Gastroesophageal sphincter (tissue), 4 donors: ENCODE measurements around the gene SLC35B2. TPM values are rescaled to one million over a fixed set of nuclear protein-coding genes. Genes with fewer than 3 reads are reported as not detected.

Experiments
- ATAC-seq: fragments of 150-250 bp; one replicate; pipeline ENCODE4 v1.9.1; 2016; ENCODE audit warnings: mild to moderate bottlenecking, moderate library complexity
- H3K27ac ChIP-seq, 4 donors: fragments of 200-600 bp; sonication (generic) in 3 of 4; 1 replicate in 3 of 4; 2 replicates in 1 of 4; pipeline ENCODE4 v1.5.1; 2016 to 2019
- H3K27me3 ChIP-seq: fragments of 200-600 bp; sonication (generic); one replicate; pipeline ENCODE4 v1.5.1; 2019
- H3K36me3 ChIP-seq, 2 donors: fragments of 200-600 bp; sonication (generic); one replicate each; pipeline ENCODE4 v1.5.1; 2019; ENCODE audit warnings: control low read depth in 1 of 2
- H3K4me1 ChIP-seq, 3 donors: fragments of 200-600 bp; sonication (generic); 1 replicate in 2 of 3; 2 replicates in 1 of 3; pipeline ENCODE4 v1.5.1; 2016 to 2019; ENCODE audit warnings: control low read depth in 2 of 3
- H3K4me3 ChIP-seq, 2 donors: fragments of 200-600 bp; sonication (generic); one replicate each; pipeline ENCODE4 v1.5.1; 2019; ENCODE audit warnings: mild to moderate bottlenecking in 1 of 2, moderate library complexity in 1 of 2
- H3K9me3 ChIP-seq, 3 donors: fragments of 200-600 bp; sonication (generic); one replicate each; pipeline ENCODE4 v1.5.1; 2017 to 2019; ENCODE audit warnings: control low read depth in 2 of 3
- CTCF ChIP-seq, 4 experiments: fragments of 200-600 bp in 2 of 4; fragments of 450-650 bp in 2 of 4; sonication (generic) in 1 of 4; IDR thresholded peaks; one replicate each; pipeline ENCODE4 v1.5.1; 2017 to 2019; ENCODE audit warnings: antibody characterized with exemption in 4 of 4, mild to moderate bottlenecking in 2 of 4, moderate library complexity in 2 of 4
- EP300 ChIP-seq: sonication (generic); formaldehyde crosslinking; IDR thresholded peaks from one replicate; pipeline ENCODE4 v1.6.1; 2017; ENCODE audit warnings: antibody characterized with exemption, mild to moderate bottlenecking
- POLR2A ChIP-seq, 2 donors: fragments of 450-650 bp; IDR thresholded peaks; one replicate each; pipeline ENCODE4 v1.6.1; 2017; ENCODE audit warnings: antibody characterized with exemption in 2 of 2, mild to moderate bottlenecking in 2 of 2, moderate library complexity in 1 of 2
- POLR2AphosphoS5 ChIP-seq: sonication (generic); formaldehyde crosslinking; IDR thresholded peaks from one replicate; pipeline ENCODE4 v1.6.1; 2017; ENCODE audit warnings: antibody characterized with exemption
- WGBS, 2 donors: methylation state at CpG; one replicate each; pipeline ENCODE4 v1.1.5; 2018; ENCODE audit warnings: low coverage in 1 of 2; 5-methylcytosine and 5-hydroxymethylcytosine counted together
- total RNA-seq, 4 donors: library from RNA; depleted of rRNA; stranded (reverse); fragments of >200 nt; gene quantifications; one replicate each; pipeline ENCODE4 v1.1.0, GENCODE V29; 2016

SLC35B2 gene
- total RNA-seq, 4 donors from 2014 or later, result 21.3 to 34.0 (median 25.6) TPM

DNA sequence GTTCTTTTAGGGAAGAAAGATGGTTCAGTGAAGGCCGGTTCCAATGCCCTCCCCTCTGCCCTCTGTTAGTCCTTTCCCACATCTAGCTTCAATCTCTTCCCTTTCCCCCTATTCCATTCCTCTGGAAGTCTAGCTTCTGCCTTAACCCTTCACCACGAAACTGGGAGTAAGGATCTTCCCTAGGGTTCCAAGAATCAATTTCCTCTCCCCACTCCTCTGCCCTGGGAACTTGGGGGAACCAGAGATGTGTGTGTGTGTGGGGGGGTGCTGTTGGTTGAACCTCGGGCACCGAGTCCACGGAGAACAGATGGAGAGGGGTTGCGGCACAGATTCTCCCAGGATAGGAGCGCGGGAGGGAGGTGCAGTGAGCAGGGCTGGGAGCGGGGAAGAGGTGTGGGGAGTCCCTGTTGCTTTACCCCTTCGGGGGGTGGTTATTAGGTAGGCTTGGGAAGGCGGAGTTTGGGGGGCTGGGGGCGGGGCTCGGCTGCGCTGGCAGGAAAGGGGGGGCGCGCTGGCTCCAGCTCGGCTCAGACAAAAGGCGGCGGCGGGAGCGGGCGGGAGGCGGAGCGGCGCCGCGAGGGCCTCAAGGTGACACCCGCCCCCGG is 12.7 kb upstream of the SLC35B2 start, which contains the start of gene TMEM151B:
TMEM151B (plus strand) TSS at position 530 of the 605 bp plus-strand sequence. CDS start 293 bp downstream, outside the sequence.
- no peak for ATAC-seq
- peaks cover 72% of the 10 kb centered on the region for H3K27me3 ChIP-seq
- H3K9me3 ChIP-seq, result no peaks in the 10 kb centered on the region
- peak within 1 kb of the TSS in 1 of 2 donors; percentile 52 for H3K4me3 ChIP-seq
- WGBS, 2 donors, result 20% methylated on average over 1 of the region's 29 CpGs; no CpG with 5 or more reads in 1 of the 2 donors
- no peak for TF ChIP-seq EP300
- no peak for TF ChIP-seq POLR2A (IDR thresholded peaks at IDR 0.05)
- TF ChIP-seq POLR2AphosphoS5, result no peak
- no peak for TF ChIP-seq CTCF (IDR thresholded peaks at IDR 0.05)
- peaks cover 0 to 16% (median 0%) of the 10 kb centered on the region in 3 donors for H3K4me1 ChIP-seq
- no peaks in the 10 kb centered on the region for H3K36me3 ChIP-seq
- H3K27ac ChIP-seq, result no peak within 1 kb of the TSS

DNA sequence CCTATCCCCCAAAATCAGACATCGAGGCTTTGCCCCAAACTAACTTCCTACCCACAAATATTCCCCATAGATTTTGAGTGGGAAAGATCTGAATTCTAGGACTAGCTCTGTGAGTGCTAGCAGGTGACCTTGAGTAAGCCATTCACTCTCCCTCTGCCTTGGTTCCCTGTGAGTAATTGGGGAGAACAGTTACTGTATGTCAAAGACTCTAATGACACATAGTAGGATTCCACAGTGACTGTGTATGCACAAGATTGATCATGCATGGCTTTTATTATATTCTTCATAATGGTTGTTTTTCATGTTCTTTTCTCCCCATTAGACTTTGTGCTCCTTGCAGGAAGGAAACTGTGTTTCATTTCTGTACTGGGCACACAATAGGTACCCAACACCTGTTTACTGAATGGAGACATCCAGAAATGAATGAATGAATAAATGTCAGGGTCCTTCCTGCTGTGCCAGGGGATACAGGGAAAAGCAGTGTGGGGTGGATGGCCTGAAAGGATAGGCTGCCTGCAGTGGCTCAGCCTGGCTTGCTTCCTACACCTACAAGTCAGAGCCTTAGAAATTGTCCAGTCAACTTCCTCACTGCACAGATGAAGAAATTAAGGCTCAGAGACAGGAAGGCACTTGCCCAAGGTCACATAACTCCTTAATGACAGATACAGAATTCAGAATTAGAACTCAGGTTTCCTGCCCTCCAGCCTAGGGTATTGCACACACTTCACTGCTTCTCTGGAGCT is 12.0 kb upstream of the SLC35B2 start:
- peaks cover 65% of the 10 kb centered on the region for H3K27me3 ChIP-seq
- H3K4me1 ChIP-seq, result peaks cover 1 to 23% (median 6%) of the 10 kb centered on the region in 3 donors
- no CpG with 5 or more reads among the region's 1 CpG for WGBS, 2 donors
- H3K27ac ChIP-seq, result no peak overlapping the region
- H3K36me3 ChIP-seq, result no peaks in the 10 kb centered on the region
- no peaks in the 10 kb centered on the region for H3K9me3 ChIP-seq
- TF ChIP-seq CTCF (IDR thresholded peaks at IDR 0.05) (no peak), EP300 (no peak), POLR2AphosphoS5 (no peak), POLR2A (IDR thresholded peaks at IDR 0.05) (no peak)
- H3K4me3 ChIP-seq, result no peak overlapping the region
- no peak for ATAC-seq

DNA sequence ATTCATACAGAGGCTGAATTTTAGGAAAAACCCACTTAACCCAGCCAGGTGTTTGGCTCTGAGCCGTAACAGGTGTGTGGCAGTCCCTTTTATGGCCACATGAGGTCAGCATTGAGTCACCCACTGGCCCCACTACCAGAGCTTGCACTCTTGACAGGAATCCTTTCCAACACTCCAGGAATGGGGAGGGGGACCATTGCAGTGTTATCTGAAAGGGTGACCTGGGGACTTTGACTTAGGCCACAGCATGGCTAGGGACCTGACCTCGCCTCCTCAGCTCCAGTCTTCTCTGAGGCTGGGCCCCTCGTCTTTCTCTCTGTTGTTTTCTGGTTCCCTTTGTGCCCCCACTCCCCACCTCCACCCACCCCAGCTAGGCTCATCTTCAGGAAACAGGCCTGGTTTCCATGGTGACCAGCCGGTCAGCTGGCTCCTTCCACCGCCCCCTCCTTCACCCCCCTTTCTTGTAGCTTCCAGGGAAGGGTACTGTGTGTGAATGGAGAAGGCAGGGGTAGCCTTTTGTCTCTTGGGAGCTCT is 10.8 kb upstream of the SLC35B2 start:
- peaks cover 4 to 35% (median 18%) of the 10 kb centered on the region in 3 donors for H3K4me1 ChIP-seq
- H3K27me3 ChIP-seq, result peaks cover 53% of the 10 kb centered on the region
- no peaks in the 10 kb centered on the region for H3K36me3 ChIP-seq
- TF ChIP-seq EP300 (no peak), CTCF (IDR thresholded peaks at IDR 0.05) (peak in 3 of 4 experiments; percentile 70 to 89 (median 80))
- WGBS, 2 donors, result 0 to 27% methylated on average over 1 to 4 of the region's 5 CpGs
- ATAC-seq, result no peak
- H3K9me3 ChIP-seq, result no peaks in the 10 kb centered on the region
- no peak overlapping the region for H3K27ac ChIP-seq
- H3K4me3 ChIP-seq, result no peak overlapping the region

- H3K27ac ChIP-seq, result no peak overlapping the region
- WGBS, 2 donors, result 64 to 65% methylated on average over 2 to 3 of the region's 10 CpGs
- no peaks in the 10 kb centered on the region for H3K36me3 ChIP-seq
- H3K4me3 ChIP-seq, result no peak overlapping the region
- no peaks in the 10 kb centered on the region for H3K9me3 ChIP-seq
- TF ChIP-seq CTCF (IDR thresholded peaks at IDR 0.05), result no peak
- ATAC-seq, result no peak
- H3K4me1 ChIP-seq, result peaks cover 4 to 44% (median 27%) of the 10 kb centered on the region in 3 donors
- H3K27me3 ChIP-seq, result peaks cover 44% of the 10 kb centered on the region
Measured at GRCh38 chr6:44267252-44267651, 9.9 kb upstream of the SLC35B2 start.
